Thymus (tissue), 11 donors: ENCODE results near the gene ARHGAP28. TPM values are rescaled to one million over a fixed set of nuclear protein-coding genes. Genes with fewer than 3 reads are reported as not detected.

Experiments used
- DNase-seq, 9 donors: peaks; one replicate each; pipeline ENCODE4 v3.0.0-alpha.2; 2013; ENCODE audit warnings: low spot score in 9 of 9, low read depth in 6 of 9, missing footprints in 1 of 9
- H3K27ac ChIP-seq, 2 donors: one replicate each; pipeline ENCODE4 v1.5.1; 2013; ENCODE audit warnings: control low read depth in 1 of 2, low read depth in 1 of 2, low read length in 1 of 2, mild to moderate bottlenecking in 1 of 2, moderate library complexity in 1 of 2
- H3K27me3 ChIP-seq, 2 donors: one replicate each; pipeline ENCODE4 v1.5.1; 2013; ENCODE audit warnings: low read length in 1 of 2; ENCODE audit not compliant: control insufficient read depth in 2 of 2, insufficient read depth in 1 of 2
- H3K36me3 ChIP-seq, 2 donors: one replicate each; pipeline ENCODE4 v1.5.1; 2013; ENCODE audit warnings: low read length in 1 of 2, mild to moderate bottlenecking in 1 of 2, moderate library complexity in 1 of 2; ENCODE audit not compliant: control insufficient read depth in 2 of 2, insufficient read depth in 2 of 2
- H3K4me1 ChIP-seq, 2 donors: one replicate each; pipeline ENCODE4 v1.5.1; 2013; ENCODE audit warnings: low read length in 2 of 2; ENCODE audit not compliant: control insufficient read depth in 2 of 2, insufficient read depth in 2 of 2
- H3K4me3 ChIP-seq, 2 donors: one replicate each; pipeline ENCODE4 v1.5.1; 2013; ENCODE audit warnings: low read length in 2 of 2, control low read depth in 1 of 2, mild to moderate bottlenecking in 1 of 2
- H3K9me3 ChIP-seq, 2 donors: one replicate each; pipeline ENCODE4 v1.5.1; 2013; ENCODE audit warnings: low read length in 1 of 2, mild to moderate bottlenecking in 1 of 2; ENCODE audit not compliant: control insufficient read depth in 2 of 2, insufficient read depth in 1 of 2
- WGBS: extraction: QIAGEN DNeasy Blood & Tissue Kit; methylation state at CpG from one replicate; pipeline ENCODE4 v1.1.7; 2013; 5-methylcytosine and 5-hydroxymethylcytosine counted together
- polyA plus RNA-seq: library from polyadenylated mRNA; stranded (reverse); fragments of 200-250 nt; gene quantifications from one replicate; pipeline ENCODE4 v1.2.3, GENCODE V29; 2013
- total RNA-seq: library from RNA; stranded (reverse); fragments of 120-200 nt; gene quantifications from one replicate; pipeline ENCODE4 v1.2.4, GENCODE V29; 2013
- donor health status: healthy.

Gene ARHGAP28
- total and polyA plus RNA-seq, 2 donors, result 2.6 to 4.7 TPM

DNA sequence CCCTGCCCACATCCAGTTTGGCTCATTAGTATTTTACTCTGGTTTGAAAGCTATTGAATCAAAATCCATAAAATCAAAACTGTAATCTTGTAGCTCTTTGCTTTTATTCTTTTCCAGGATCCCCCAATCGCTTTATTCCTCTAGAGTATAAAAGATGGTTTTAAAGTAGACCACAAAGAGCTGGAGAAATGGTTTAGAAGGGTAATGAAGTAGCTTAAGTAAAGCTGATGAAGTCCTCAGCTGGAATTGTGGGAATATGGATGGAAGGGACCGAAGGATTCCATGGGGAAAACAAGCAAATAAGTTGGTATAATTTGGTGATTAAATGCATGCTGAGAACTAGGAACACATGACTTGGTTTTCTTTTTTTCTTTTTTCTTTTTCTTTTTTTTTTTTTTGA, 12.3 kb downstream of the ARHGAP28 start:
- Histone ChIP-seq H3K4me3 (no peak overlapping the region), H3K27me3 (no peaks in the 10 kb centered on the region), H3K36me3 (no peaks in the 10 kb centered on the region), H3K4me1 (no peaks in the 10 kb centered on the region), H3K9me3 (no peaks in the 10 kb centered on the region), H3K27ac (peak overlapping the region in 1 of 2 donors; percentile 4)
- DNase-seq, result no peak
- WGBS, result 94% methylated on average over 2 of the region's 2 CpGs

DNA sequence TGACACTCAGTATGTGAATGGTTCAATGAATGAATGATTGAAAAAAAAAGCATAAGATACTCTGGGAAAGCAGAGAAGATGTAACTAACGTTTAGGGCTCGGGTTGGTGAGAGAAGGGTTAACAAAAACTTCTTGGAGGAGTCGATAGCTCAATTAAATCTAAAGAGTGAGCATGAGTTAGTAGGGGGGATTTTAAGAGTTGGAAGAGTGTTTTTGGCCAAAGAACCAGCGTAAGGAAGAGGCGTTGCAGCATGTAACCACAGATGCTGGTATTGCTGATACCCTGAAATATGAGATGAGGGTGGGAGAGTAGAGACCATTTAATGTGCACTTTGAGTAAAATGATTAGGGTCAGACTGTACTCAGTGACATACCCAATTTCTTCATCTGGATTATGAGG, 14.5 kb downstream of the ARHGAP28 start:
- H3K4me1 ChIP-seq, result no peaks in the 10 kb centered on the region
- H3K36me3 ChIP-seq, result no peaks in the 10 kb centered on the region
- no peaks in the 10 kb centered on the region for H3K27me3 ChIP-seq
- H3K27ac ChIP-seq, result no peak overlapping the region
- 86% methylated on average over 5 of the region's 5 CpGs for WGBS
- no peaks in the 10 kb centered on the region for H3K9me3 ChIP-seq
- H3K4me3 ChIP-seq, result no peak overlapping the region
- no peak for DNase-seq

DNA sequence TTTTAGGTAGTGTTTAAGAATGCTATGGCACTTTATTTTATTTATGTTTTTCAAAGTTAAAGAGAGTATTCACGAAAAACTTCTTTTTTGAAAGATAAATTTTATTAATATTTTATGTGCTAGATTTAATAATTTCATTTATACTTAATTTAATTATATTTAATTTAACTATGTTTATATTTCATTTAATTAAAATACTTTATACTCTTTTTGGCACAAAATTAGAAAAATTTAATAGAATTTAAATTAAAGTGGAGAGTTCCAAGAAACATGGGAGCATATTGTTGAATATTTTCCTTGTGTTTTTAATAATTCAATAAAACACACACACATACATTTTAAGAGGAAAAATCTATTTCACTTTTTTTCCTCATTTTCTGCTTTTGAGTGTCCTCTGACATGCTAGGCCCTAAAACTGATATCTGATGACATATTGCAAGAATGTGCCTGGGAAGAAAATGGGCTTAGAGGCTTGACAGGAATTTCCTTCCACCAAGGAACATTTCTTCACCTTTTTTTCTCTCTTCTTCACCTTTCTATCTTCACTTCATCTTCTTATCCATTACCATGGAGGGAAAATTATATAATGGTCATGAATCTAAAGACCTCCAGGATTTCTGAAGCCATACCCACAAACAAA, 15.4 kb downstream of the ARHGAP28 start:
- Histone ChIP-seq H3K36me3 (no peaks in the 10 kb centered on the region), H3K4me3 (no peak overlapping the region), H3K27me3 (no peaks in the 10 kb centered on the region), H3K27ac (no peak overlapping the region), H3K9me3 (no peaks in the 10 kb centered on the region), H3K4me1 (no peaks in the 10 kb centered on the region)
- no peak for DNase-seq
- 85% methylated on average over 1 of the region's 1 CpG for WGBS

DNA sequence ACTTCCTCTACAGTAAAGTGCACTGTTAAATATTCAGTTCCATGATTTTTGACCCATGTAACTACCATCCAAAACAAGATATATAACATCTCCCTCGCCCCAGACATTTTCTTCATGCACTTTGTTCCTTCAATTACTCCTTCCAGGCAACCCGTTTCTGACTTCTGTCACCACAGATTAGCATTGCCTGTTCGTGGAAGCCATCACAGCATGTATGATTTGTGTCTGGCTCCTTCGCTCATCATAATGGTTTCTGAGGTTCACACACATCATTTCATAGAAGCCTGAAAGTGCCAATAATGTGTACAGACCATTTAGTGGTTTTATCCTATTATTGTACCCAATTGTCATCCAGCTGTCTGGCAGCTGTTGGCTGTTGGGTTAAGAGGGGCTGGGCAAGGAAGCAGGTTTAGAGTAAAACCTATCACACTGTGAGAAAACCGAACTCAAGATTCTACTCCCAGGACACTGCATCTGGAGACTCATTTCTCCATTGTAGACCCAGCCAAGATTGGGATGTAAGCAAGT, 16.1 kb downstream of the ARHGAP28 start:
- no peak overlapping the region for H3K4me3 ChIP-seq
- no peak overlapping the region for H3K27ac ChIP-seq
- H3K9me3 ChIP-seq, result no peaks in the 10 kb centered on the region
- 85% methylated on average over 5 of the region's 5 CpGs for WGBS
- no peaks in the 10 kb centered on the region for H3K4me1 ChIP-seq
- no peaks in the 10 kb centered on the region for H3K36me3 ChIP-seq
- no peak for DNase-seq
- H3K27me3 ChIP-seq, result no peaks in the 10 kb centered on the region

DNA sequence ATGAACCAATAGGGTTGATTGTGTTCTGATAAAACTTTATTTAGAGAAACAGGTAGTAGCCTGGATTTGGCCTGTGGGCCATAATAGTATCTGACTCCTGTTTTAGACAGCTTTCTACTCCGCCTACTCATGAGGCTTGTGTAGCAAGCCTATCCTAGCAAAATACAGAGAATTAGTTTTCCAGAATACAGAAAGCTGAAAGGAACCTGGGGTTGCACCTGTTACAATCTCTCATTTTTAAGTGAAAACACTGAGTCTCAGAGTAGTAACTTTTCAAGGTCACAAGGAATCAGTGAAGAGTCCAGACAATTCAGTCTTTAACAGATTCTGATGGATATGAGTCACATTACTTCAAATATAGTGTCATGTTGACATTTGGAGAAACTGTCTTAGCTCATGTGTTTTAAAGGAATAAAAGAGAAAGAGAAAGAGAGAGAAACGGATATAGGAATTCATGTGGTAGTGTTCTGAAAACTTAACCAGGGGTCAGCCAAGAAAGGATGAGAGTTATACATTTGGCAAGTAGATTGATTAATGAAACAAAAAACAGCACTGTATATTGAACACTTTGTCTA, 17.0 kb downstream of the ARHGAP28 start:
- Histone ChIP-seq H3K4me3 (no peak overlapping the region), H3K36me3 (no peaks in the 10 kb centered on the region), H3K4me1 (no peaks in the 10 kb centered on the region), H3K9me3 (no peaks in the 10 kb centered on the region), H3K27me3 (no peaks in the 10 kb centered on the region), H3K27ac (no peak overlapping the region)
- 92% methylated on average over 2 of the region's 2 CpGs for WGBS
- DNase-seq, result no peak

DNA sequence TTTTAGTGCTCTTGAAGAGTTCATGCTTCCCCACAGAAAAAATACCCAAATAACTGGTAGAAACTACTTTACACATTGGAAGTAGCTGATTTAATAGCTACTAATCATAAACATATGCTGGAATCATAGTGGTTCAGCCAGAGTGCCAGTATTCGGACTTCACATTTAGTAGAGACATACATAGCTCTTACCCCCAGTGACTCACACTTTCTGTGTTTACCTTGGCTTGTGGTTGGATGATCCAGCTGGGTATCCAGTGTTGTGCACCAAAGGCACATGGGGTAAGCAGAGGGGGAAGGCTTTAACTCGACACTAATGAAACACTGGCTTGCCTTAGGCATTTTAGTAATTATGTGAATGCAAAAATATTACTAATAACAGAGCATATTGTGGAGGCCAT, 18.1 kb downstream of the ARHGAP28 start:
- WGBS, result 74% methylated on average over 2 of the region's 2 CpGs

DNA sequence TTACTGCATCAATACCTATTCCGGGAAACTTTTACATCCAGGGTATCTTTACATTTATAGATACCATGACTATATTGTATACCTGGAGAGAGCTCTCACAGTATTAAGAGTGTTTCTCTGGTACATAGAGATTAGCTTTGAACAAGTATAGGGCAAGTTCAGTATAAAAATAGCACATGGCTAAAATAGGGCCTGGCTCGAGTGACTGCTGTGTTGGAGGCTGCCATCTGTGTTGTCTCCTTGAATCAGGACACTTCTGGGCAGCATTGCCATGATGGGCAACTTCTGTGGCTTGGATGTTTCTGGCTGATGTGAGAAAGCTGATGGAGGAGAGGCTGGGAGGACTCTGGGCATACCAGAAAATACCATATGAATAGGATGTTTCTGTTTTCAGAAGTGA, 18.7 kb downstream of the ARHGAP28 start:
- H3K4me3 ChIP-seq, result no peak overlapping the region
- H3K4me1 ChIP-seq, result no peaks in the 10 kb centered on the region
- H3K9me3 ChIP-seq, result no peaks in the 10 kb centered on the region
- 90% methylated on average over 2 of the region's 2 CpGs for WGBS
- no peaks in the 10 kb centered on the region for H3K27me3 ChIP-seq
- no peak for DNase-seq
- H3K27ac ChIP-seq, result no peak overlapping the region
- no peaks in the 10 kb centered on the region for H3K36me3 ChIP-seq

More for the DNA sequence above, 18.1 kb downstream of the ARHGAP28 start:
- no peaks in the 10 kb centered on the region for H3K9me3 ChIP-seq
- DNase-seq, result no peak
- H3K4me3 ChIP-seq, result no peak overlapping the region
- H3K27ac ChIP-seq, result no peak overlapping the region
- H3K36me3 ChIP-seq, result no peaks in the 10 kb centered on the region
- no peaks in the 10 kb centered on the region for H3K27me3 ChIP-seq
- no peaks in the 10 kb centered on the region for H3K4me1 ChIP-seq

DNA sequence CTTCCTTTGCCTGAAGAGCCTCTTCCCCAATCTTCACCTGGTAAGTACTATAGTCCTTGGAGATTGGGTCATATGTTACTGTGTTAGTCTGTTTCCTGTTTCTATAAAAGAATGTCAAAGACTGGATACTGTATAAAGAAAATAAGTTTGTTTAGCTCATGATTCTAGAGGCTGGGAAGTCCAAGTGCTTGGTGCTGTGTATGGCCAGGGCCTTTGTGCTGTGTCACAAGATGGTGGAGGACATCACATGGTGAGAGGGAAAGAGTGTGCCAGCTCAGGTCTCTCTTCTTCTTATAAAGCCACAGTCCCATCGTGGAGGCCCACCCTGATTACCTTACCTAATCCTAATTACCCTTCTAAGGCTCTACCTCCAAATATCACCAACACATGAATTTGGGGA, 20.9 kb downstream of the ARHGAP28 start:
- Histone ChIP-seq H3K36me3 (no peaks in the 10 kb centered on the region), H3K4me1 (no peaks in the 10 kb centered on the region), H3K9me3 (no peaks in the 10 kb centered on the region), H3K27me3 (no peaks in the 10 kb centered on the region), H3K4me3 (no peak overlapping the region), H3K27ac (no peak overlapping the region)
- 100% methylated on average over 1 of the region's 1 CpG for WGBS
- DNase-seq, result no peak

DNA sequence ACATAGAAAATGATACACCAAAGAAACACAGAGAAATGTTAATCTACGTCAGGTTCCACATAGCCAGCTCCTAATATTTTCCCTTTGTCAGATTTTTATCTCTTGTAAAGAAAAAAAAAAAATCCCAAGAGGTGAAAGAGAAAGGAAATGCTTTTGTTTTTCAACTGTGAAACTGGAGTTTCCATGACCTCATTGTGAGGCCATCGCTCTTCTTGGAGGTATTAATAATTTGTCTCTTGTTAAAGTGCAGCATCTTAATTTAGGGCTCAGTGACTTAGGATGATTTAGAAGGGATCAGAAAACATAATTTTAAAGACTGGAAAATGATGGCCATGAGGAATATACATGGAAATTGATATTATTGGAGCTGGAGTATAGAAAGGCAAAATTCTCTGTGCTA, 21.7 kb downstream of the ARHGAP28 start:
- H3K36me3 ChIP-seq, result no peaks in the 10 kb centered on the region
- 84% methylated on average over 2 of the region's 2 CpGs for WGBS
- DNase-seq, result no peak
- H3K9me3 ChIP-seq, result no peaks in the 10 kb centered on the region
- no peaks in the 10 kb centered on the region for H3K4me1 ChIP-seq
- H3K27me3 ChIP-seq, result no peaks in the 10 kb centered on the region
- H3K4me3 ChIP-seq, result no peak overlapping the region
- no peak overlapping the region for H3K27ac ChIP-seq
